Tibial nerve (tissue), 4 donors: ENCODE data around the gene E2F7. TPM values are rescaled to one million over a fixed set of nuclear protein-coding genes. Genes with fewer than 3 reads are reported as not detected.
A peak's percentile ranks its signal among the peaks of the same experiment; 100 is the strongest.

Experiments
- DNase-seq, 2 donors: peaks; one replicate each; pipeline ENCODE4 v3.0.0-alpha.2; 2019; ENCODE audit warnings: low spot score in 2 of 2
- H3K27ac ChIP-seq, 4 donors: fragments of 200-600 bp; sonication (generic) in 3 of 4; one replicate each; pipeline ENCODE4 v1.5.1; 2017 to 2019; ENCODE audit warnings: mild to moderate bottlenecking in 1 of 4
- H3K27me3 ChIP-seq, 2 donors: fragments of 200-600 bp; sonication (generic) in 1 of 2; one replicate each; pipeline versions ENCODE4 v1.5.1 to v1.6.0; 2017 to 2019
- H3K36me3 ChIP-seq, 3 donors: fragments of 200-600 bp; sonication (generic); one replicate each; pipeline ENCODE4 v1.5.1; 2018 to 2019
- H3K4me1 ChIP-seq, 4 donors: fragments of 200-600 bp; sonication (generic) in 3 of 4; one replicate each; pipeline ENCODE4 v1.5.1; 2017 to 2019
- H3K4me3 ChIP-seq, 4 donors: fragments of 200-600 bp; sonication (generic) in 3 of 4; one replicate each; pipeline ENCODE4 v1.5.1; 2017 to 2019; ENCODE audit warnings: mild to moderate bottlenecking in 1 of 4, moderate library complexity in 1 of 4
- H3K9me3 ChIP-seq, 4 donors: fragments of 200-600 bp; sonication (generic) in 3 of 4; one replicate each; pipeline ENCODE4 v1.5.1; 2017 to 2019
- CTCF ChIP-seq, 5 experiments: fragments of 200-600 bp in 3 of 5; fragments of 450-650 bp in 2 of 5; sonication (generic) in 3 of 5; IDR thresholded peaks; one replicate each; pipeline ENCODE4 v1.5.1; 2016 to 2019; ENCODE audit warnings: antibody characterized with exemption in 5 of 5, mild to moderate bottlenecking in 3 of 5, moderate library complexity in 2 of 5
- EP300 ChIP-seq, 2 donors: sonication (generic); formaldehyde crosslinking; IDR thresholded peaks; one replicate each; pipeline ENCODE4 v1.6.1; 2017; ENCODE audit warnings: antibody characterized with exemption in 2 of 2, mild to moderate bottlenecking in 1 of 2
- POLR2A ChIP-seq, 2 donors: fragments of 450-650 bp; IDR thresholded peaks; one replicate each; pipeline ENCODE4 v1.6.1; 2017; ENCODE audit warnings: antibody characterized with exemption in 2 of 2, mild to moderate bottlenecking in 2 of 2, moderate library complexity in 2 of 2
- WGBS, 2 donors: methylation state at CpG; one replicate each; pipeline ENCODE4 v1.1.5; 2018; 5-methylcytosine and 5-hydroxymethylcytosine counted together
- total RNA-seq, 4 donors: library from RNA; depleted of rRNA; stranded (reverse); fragments of >200 nt; gene quantifications; one replicate each; pipeline ENCODE4 v1.1.0, GENCODE V29; 2016

Gene E2F7
- total RNA-seq, 4 donors from 2014 or later: under 0.01 to 0.39 TPM; not detected in 2

GRCh38 chr12:77054851-77055250 lies 10.5 kb downstream of the E2F7 start:
- no peaks in the 10 kb centered on the region for H3K9me3 ChIP-seq
- H3K27ac ChIP-seq: no peak overlapping the region
- no peaks in the 10 kb centered on the region for H3K27me3 ChIP-seq
- H3K4me1 ChIP-seq: no peaks in the 10 kb centered on the region
- WGBS, 2 donors: 84 to 86% methylated on average over 4 of the region's 4 CpGs
- TF ChIP-seq EP300 (IDR thresholded peaks at IDR 0.05) (no peak), POLR2A (IDR thresholded peaks at IDR 0.05) (no peak)
- no peak for DNase-seq
- no peak overlapping the region for H3K4me3 ChIP-seq
- H3K36me3 ChIP-seq: no peaks in the 10 kb centered on the region

- 33 to 47% methylated on average over 1 of the region's 1 CpG for WGBS, 2 donors
- Histone ChIP-seq H3K36me3 (no peaks in the 10 kb centered on the region), H3K27me3 (no peaks in the 10 kb centered on the region), H3K27ac (no peak overlapping the region), H3K9me3 (no peaks in the 10 kb centered on the region), H3K4me1 (no peaks in the 10 kb centered on the region), H3K4me3 (no peak overlapping the region)
- no peak for DNase-seq
- no peak for TF ChIP-seq CTCF (IDR thresholded peaks at IDR 0.05)
- TF ChIP-seq EP300 (IDR thresholded peaks at IDR 0.05): no peak
- no peak for TF ChIP-seq POLR2A (IDR thresholded peaks at IDR 0.05)
These were observed 12.1 kb downstream of the E2F7 start for GRCh38 chr12:77053259-77053658.

- DNase-seq: peak in 1 of 2 donors; percentile 44
- no peaks in the 10 kb centered on the region for H3K4me1 ChIP-seq
- no peak overlapping the region for H3K27ac ChIP-seq
- H3K4me3 ChIP-seq: no peak overlapping the region
- no peaks in the 10 kb centered on the region for H3K27me3 ChIP-seq
- H3K9me3 ChIP-seq: no peaks in the 10 kb centered on the region
- WGBS, 2 donors: 33 to 34% methylated on average over 4 of the region's 4 CpGs
- no peaks in the 10 kb centered on the region for H3K36me3 ChIP-seq
- TF ChIP-seq CTCF (IDR thresholded peaks at IDR 0.05) (peak; percentile 48 to 60 (median 55)), EP300 (IDR thresholded peaks at IDR 0.05) (no peak), POLR2A (IDR thresholded peaks at IDR 0.05) (no peak)
These were observed 15.5 kb downstream of the E2F7 start for GRCh38 chr12:77049767-77050353.

GRCh38 chr12:77047341-77048109 lies 17.8 kb downstream of the E2F7 start:
- WGBS, 2 donors: 77 to 79% methylated on average over 6 of the region's 6 CpGs
- H3K4me1 ChIP-seq: no peaks in the 10 kb centered on the region
- no peak for TF ChIP-seq CTCF (IDR thresholded peaks at IDR 0.05)
- no peak for TF ChIP-seq POLR2A (IDR thresholded peaks at IDR 0.05)
- TF ChIP-seq EP300 (IDR thresholded peaks at IDR 0.05): no peak
- H3K4me3 ChIP-seq: no peak overlapping the region
- no peak for DNase-seq
- H3K27me3 ChIP-seq: no peaks in the 10 kb centered on the region
- no peaks in the 10 kb centered on the region for H3K36me3 ChIP-seq
- H3K9me3 ChIP-seq: no peaks in the 10 kb centered on the region
- H3K27ac ChIP-seq: no peak overlapping the region

- H3K4me1 ChIP-seq: no peaks in the 10 kb centered on the region
- H3K9me3 ChIP-seq: no peaks in the 10 kb centered on the region
- H3K4me3 ChIP-seq: no peak overlapping the region
- H3K36me3 ChIP-seq: no peaks in the 10 kb centered on the region
- DNase-seq: no peak
- TF ChIP-seq EP300 (IDR thresholded peaks at IDR 0.05) (no peak), POLR2A (IDR thresholded peaks at IDR 0.05) (no peak), CTCF (IDR thresholded peaks at IDR 0.05) (no peak)
- no peaks in the 10 kb centered on the region for H3K27me3 ChIP-seq
- 95 to 97% methylated on average over 5 of the region's 5 CpGs for WGBS, 2 donors
- H3K27ac ChIP-seq: no peak overlapping the region
These were observed 18.9 kb downstream of the E2F7 start for GRCh38 chr12:77046468-77046867.
